SK-N-SH (cell line): ENCODE data around the gene CCR8.

Experiments
- FOSL2 ChIP-seq: IDR thresholded peaks from 2 replicates; pipeline ENCODE4 v1.4.0; 2012; ENCODE audit warnings: low read depth, mild to moderate bottlenecking, moderate library complexity, borderline replicate concordance
- FOXM1 ChIP-seq: IDR thresholded peaks from 2 replicates; pipeline ENCODE4 v1.4.0; 2012; ENCODE audit warnings: low read depth, mild to moderate bottlenecking
- POLR2AphosphoS5 ChIP-seq: IDR thresholded peaks from 2 replicates; pipeline ENCODE4 v1.6.1; 2012; ENCODE audit warnings: low read depth, low read length
- RAD21 ChIP-seq: IDR thresholded peaks from 2 replicates; pipeline ENCODE4 v1.6.1; 2012; ENCODE audit warnings: mild to moderate bottlenecking, low read length
- RCOR1 ChIP-seq: fragments of 150-350 bp; IDR thresholded peaks from 2 replicates; pipeline ENCODE4 v1.6.1; 2017; ENCODE audit warnings: antibody characterized with exemption, low read length
- RFX5 ChIP-seq: IDR thresholded peaks from 2 replicates; pipeline ENCODE4 v1.6.1; 2012; ENCODE audit warnings: mild to moderate bottlenecking, improper control_type of control experiment, low read length
- SIN3A ChIP-seq: IDR thresholded peaks from 2 replicates; pipeline ENCODE4 v1.6.1; 2012; ENCODE audit warnings: low read depth, mild to moderate bottlenecking, low read length, moderate library complexity, borderline replicate concordance
- TEAD4 ChIP-seq: IDR thresholded peaks from 2 replicates; pipeline ENCODE4 v1.4.0; 2012; ENCODE audit warnings: mild to moderate bottlenecking, borderline replicate concordance; ENCODE audit not compliant: insufficient read depth
- YY1 ChIP-seq: IDR thresholded peaks from 2 replicates; pipeline ENCODE4 v1.4.0; 2012; ENCODE audit warnings: low read depth, mild to moderate bottlenecking
- TF ChIP-seq, protein P1 (sequence below): fragments of 200-600 bp; sonication (generic); IDR thresholded peaks from 2 replicates; pipeline ENCODE4 v1.6.1; 2017; ENCODE audit warnings: antibody characterized with exemption, mild to moderate bottlenecking, moderate library complexity
- TF ChIP-seq, protein P2 (sequence below): fragments of 150-350 bp; IDR thresholded peaks from 2 replicates; pipeline ENCODE4 v1.6.1; 2016; ENCODE audit warnings: mild to moderate bottlenecking, low read depth, low read length
- TF ChIP-seq, protein P3 (sequence below): IDR thresholded peaks from 2 replicates; pipeline ENCODE4 v1.4.0; 2012; ENCODE audit warnings: low read depth, borderline replicate concordance
- TF ChIP-seq, protein P4 (sequence below): IDR thresholded peaks from 2 replicates; pipeline ENCODE4; 2012

DNA sequence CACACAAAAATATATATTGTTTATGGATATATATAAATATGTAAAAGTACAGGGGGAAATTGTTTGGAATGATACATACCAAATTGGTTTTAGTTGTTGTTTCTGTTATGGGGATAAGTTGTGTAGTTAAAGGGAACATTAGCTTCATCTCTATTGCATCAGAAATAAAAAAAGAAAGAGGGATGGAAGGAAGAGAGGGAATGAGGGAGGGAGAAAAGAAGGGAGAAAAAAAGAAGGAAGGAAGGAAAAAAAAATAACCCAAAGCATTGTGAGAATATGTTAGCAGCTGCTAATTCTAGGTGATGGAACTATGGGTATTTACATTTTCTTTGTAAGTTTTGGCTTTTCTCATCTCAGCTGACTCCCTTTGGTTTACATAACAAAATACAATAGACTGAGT is 1.3 kb downstream of the CCR8 start:
- TF ChIP-seq, protein P1, sequence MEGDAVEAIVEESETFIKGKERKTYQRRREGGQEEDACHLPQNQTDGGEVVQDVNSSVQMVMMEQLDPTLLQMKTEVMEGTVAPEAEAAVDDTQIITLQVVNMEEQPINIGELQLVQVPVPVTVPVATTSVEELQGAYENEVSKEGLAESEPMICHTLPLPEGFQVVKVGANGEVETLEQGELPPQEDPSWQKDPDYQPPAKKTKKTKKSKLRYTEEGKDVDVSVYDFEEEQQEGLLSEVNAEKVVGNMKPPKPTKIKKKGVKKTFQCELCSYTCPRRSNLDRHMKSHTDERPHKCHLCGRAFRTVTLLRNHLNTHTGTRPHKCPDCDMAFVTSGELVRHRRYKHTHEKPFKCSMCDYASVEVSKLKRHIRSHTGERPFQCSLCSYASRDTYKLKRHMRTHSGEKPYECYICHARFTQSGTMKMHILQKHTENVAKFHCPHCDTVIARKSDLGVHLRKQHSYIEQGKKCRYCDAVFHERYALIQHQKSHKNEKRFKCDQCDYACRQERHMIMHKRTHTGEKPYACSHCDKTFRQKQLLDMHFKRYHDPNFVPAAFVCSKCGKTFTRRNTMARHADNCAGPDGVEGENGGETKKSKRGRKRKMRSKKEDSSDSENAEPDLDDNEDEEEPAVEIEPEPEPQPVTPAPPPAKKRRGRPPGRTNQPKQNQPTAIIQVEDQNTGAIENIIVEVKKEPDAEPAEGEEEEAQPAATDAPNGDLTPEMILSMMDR: no peak
- TF ChIP-seq POLR2AphosphoS5 (no peak), FOXM1 (no peak), YY1 (no peak), FOSL2 (no peak), RAD21 (no peak), SIN3A (no peak), TEAD4 (no peak), RCOR1 (no peak), RFX5 (no peak)
- TF ChIP-seq, protein P2, sequence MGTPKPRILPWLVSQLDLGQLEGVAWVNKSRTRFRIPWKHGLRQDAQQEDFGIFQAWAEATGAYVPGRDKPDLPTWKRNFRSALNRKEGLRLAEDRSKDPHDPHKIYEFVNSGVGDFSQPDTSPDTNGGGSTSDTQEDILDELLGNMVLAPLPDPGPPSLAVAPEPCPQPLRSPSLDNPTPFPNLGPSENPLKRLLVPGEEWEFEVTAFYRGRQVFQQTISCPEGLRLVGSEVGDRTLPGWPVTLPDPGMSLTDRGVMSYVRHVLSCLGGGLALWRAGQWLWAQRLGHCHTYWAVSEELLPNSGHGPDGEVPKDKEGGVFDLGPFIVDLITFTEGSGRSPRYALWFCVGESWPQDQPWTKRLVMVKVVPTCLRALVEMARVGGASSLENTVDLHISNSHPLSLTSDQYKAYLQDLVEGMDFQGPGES: no peak
- TF ChIP-seq, protein P3, sequence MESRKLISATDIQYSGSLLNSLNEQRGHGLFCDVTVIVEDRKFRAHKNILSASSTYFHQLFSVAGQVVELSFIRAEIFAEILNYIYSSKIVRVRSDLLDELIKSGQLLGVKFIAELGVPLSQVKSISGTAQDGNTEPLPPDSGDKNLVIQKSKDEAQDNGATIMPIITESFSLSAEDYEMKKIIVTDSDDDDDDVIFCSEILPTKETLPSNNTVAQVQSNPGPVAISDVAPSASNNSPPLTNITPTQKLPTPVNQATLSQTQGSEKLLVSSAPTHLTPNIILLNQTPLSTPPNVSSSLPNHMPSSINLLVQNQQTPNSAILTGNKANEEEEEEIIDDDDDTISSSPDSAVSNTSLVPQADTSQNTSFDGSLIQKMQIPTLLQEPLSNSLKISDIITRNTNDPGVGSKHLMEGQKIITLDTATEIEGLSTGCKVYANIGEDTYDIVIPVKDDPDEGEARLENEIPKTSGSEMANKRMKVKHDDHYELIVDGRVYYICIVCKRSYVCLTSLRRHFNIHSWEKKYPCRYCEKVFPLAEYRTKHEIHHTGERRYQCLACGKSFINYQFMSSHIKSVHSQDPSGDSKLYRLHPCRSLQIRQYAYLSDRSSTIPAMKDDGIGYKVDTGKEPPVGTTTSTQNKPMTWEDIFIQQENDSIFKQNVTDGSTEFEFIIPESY: no peak
- TF ChIP-seq, protein P4, sequence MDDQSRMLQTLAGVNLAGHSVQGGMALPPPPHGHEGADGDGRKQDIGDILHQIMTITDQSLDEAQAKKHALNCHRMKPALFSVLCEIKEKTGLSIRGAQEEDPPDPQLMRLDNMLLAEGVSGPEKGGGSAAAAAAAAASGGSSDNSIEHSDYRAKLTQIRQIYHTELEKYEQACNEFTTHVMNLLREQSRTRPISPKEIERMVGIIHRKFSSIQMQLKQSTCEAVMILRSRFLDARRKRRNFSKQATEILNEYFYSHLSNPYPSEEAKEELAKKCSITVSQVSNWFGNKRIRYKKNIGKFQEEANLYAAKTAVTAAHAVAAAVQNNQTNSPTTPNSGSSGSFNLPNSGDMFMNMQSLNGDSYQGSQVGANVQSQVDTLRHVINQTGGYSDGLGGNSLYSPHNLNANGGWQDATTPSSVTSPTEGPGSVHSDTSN: no peak
